Fibroblast of lung (primary cell): ENCODE measurements around the gene EPC2. TPM values are rescaled to one million over a fixed set of nuclear protein-coding genes. Genes with fewer than 3 reads are reported as not detected.

Experiments
- DNase-seq, 2 donors: peaks; one replicate each; pipeline versions ENCODE4 v3.0.0 to v3.0.0-alpha.2; 2010; ENCODE audit warnings: low read depth in 2 of 2
- H2AFZ ChIP-seq: 2 replicates; pipeline ENCODE4 v1.5.1; 2012; ENCODE audit warnings: low read length, control low read depth, inconsistent platforms
- H3K27ac ChIP-seq: 2 replicates; pipeline ENCODE4 v1.5.1; 2011; ENCODE audit warnings: low read length, control low read depth; ENCODE audit not compliant: insufficient read depth
- H3K27me3 ChIP-seq: 2 replicates; pipeline ENCODE4 v1.5.1; 2011; ENCODE audit warnings: mild to moderate bottlenecking, low read length; ENCODE audit not compliant: control insufficient read depth, insufficient read depth
- H3K36me3 ChIP-seq: 2 replicates; pipeline ENCODE4 v1.5.1; 2011; ENCODE audit warnings: low read length; ENCODE audit not compliant: control insufficient read depth, insufficient read depth
- H3K4me1 ChIP-seq: 2 replicates; pipeline ENCODE4 v1.5.1; 2011; ENCODE audit warnings: low read length; ENCODE audit not compliant: control insufficient read depth, insufficient read depth; ENCODE audit errors: extremely low read depth
- H3K4me2 ChIP-seq: 2 replicates; pipeline ENCODE4 v1.5.1; 2011; ENCODE audit warnings: low read length, control low read depth; ENCODE audit not compliant: insufficient read depth; ENCODE audit errors: extremely low read depth
- H3K4me3 ChIP-seq, 4 experiments: fragments of 200-600 bp in 1 of 4; sonication (generic) in 1 of 4; replicated peaks in 1 of 4; 2 replicates each; pipeline ENCODE4 v1.5.1; 2011 to 2016; ENCODE audit warnings: low read length in 4 of 4, low read depth in 3 of 4, mild to moderate bottlenecking in 3 of 4, control low read depth in 2 of 4, inconsistent platforms in 1 of 4, mixed read lengths in 1 of 4; ENCODE audit not compliant: insufficient read depth in 1 of 4; ENCODE audit errors: control extremely low read depth in 1 of 4
- H3K79me2 ChIP-seq: 2 replicates; pipeline ENCODE4 v1.5.1; 2012; ENCODE audit warnings: mild to moderate bottlenecking, low read length, inconsistent platforms; ENCODE audit not compliant: control insufficient read depth, insufficient read depth
- H3K9ac ChIP-seq: 2 replicates; pipeline ENCODE4 v1.5.1; 2011; ENCODE audit warnings: mild to moderate bottlenecking, low read length, control low read depth; ENCODE audit not compliant: insufficient read depth
- H3K9me3 ChIP-seq: 2 replicates; pipeline ENCODE4 v1.5.1; 2012; ENCODE audit warnings: low read depth, low read length; ENCODE audit not compliant: control insufficient read depth, insufficient read depth
- H4K20me1 ChIP-seq: 2 replicates; pipeline ENCODE4 v1.5.1; 2011; ENCODE audit warnings: low read length; ENCODE audit not compliant: control insufficient read depth, insufficient read depth; ENCODE audit errors: extremely low read depth
- EZH2 ChIP-seq: IDR thresholded peaks from 2 replicates; pipeline ENCODE4 v1.5.1; 2012; ENCODE audit warnings: low read length, control low read depth, mild to moderate bottlenecking; ENCODE audit errors: missing control alignments
- polyA plus RNA-seq, 2 donors: library from polyadenylated mRNA; depleted of rRNA in 1 of 2; stranded (reverse) in 1 of 2; unstranded in 1 of 2; fragments of >200 nt; gene quantifications; 2 replicates each; pipeline ENCODE4 v1.2.1, GENCODE V29; 2011 to 2012; ENCODE audit warnings: missing spikeins in 1 of 2
- total RNA-seq: library from RNA; depleted of rRNA; stranded (reverse); fragments of >200 nt; gene quantifications from 2 replicates; pipeline ENCODE4 v1.2.1, GENCODE V29; 2014
- TF ChIP-seq, protein P1 (sequence below), 2 donors: IDR thresholded peaks in 1 of 2; conservative IDR thresholded peaks in 1 of 2; 1 replicate in 1 of 2; 2 replicates in 1 of 2; pipeline ENCODE4 v1.5.1; 2011 to 2012; ENCODE audit warnings: low read length in 2 of 2, control low read depth in 1 of 2, inconsistent platforms in 1 of 2, low read depth in 1 of 2, mild to moderate bottlenecking in 1 of 2

EPC2 gene
- total and polyA plus RNA-seq, 2 donors (not counting 1 experiment from before 2014, with no cell fraction given), result 19.6 to 22.8 TPM

DNA sequence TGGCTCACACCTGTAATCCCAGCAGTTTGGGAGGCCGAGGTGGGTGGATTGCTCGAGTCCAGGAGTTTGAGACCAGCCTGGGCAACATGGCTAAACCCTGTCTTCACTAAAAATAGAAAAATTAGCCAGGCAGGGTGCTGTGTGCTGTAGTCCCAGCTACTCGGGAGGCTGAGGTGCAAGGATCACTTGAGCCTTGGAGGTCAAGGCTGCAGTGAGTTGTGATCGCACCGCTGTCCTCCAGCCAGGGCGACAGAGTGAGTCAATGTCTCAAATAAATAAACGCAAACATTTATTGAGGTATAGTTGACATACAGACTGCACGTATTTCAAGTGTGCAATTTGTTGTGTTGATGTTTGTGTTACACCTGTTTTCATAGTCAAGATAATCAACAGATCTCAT is 19.7 kb downstream of the EPC2 start:
- Histone ChIP-seq H3K9me3 (no peaks in the 10 kb centered on the region), H3K79me2 (peaks cover 68% of the 10 kb centered on the region), H3K27ac (no peak overlapping the region), H3K4me1 (no peaks in the 10 kb centered on the region), H2AFZ (no peak overlapping the region), H3K4me3 (no peak overlapping the region), H4K20me1 (peaks cover 5% of the 10 kb centered on the region), H3K9ac (no peak overlapping the region), H3K27me3 (no peaks in the 10 kb centered on the region), H3K4me2 (no peak overlapping the region), H3K36me3 (no peaks in the 10 kb centered on the region)
- no peak for TF ChIP-seq EZH2
- TF ChIP-seq, protein P1, sequence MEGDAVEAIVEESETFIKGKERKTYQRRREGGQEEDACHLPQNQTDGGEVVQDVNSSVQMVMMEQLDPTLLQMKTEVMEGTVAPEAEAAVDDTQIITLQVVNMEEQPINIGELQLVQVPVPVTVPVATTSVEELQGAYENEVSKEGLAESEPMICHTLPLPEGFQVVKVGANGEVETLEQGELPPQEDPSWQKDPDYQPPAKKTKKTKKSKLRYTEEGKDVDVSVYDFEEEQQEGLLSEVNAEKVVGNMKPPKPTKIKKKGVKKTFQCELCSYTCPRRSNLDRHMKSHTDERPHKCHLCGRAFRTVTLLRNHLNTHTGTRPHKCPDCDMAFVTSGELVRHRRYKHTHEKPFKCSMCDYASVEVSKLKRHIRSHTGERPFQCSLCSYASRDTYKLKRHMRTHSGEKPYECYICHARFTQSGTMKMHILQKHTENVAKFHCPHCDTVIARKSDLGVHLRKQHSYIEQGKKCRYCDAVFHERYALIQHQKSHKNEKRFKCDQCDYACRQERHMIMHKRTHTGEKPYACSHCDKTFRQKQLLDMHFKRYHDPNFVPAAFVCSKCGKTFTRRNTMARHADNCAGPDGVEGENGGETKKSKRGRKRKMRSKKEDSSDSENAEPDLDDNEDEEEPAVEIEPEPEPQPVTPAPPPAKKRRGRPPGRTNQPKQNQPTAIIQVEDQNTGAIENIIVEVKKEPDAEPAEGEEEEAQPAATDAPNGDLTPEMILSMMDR (conservative IDR thresholded peaks at IDR 0.05 in 1 of 2, IDR thresholded peaks at IDR 0.05 in 1 of 2; ENCODE audit: low read depth in 1 of 2, low read length in 2 of 2), result no peak
- DNase-seq, result no peak

DNA sequence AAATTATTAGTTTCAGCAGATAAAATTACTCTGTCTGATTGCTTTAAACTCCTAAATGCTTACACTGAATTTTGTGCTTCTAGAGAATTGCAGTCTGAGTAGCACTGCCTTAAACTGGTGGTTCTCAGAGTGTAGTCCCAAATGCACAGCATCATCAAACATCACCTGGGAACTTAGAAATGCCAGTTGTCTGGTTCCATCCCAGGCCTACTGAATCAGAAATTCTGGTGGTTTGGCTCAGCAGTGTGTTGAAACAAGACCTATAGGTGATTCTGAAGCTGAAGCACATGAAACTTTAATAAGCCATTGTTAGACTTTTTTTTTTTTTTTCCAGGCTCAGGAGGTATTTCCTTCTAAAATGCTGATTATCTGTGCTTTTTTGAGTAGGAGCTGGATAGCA is 22.0 kb downstream of the EPC2 start:
- Histone ChIP-seq H3K9ac (no peak overlapping the region), H2AFZ (no peak overlapping the region), H3K27ac (no peak overlapping the region), H3K36me3 (no peaks in the 10 kb centered on the region), H3K4me3 (no peak overlapping the region), H3K9me3 (no peaks in the 10 kb centered on the region), H3K4me2 (no peak overlapping the region), H4K20me1 (peaks cover 5% of the 10 kb centered on the region), H3K27me3 (no peaks in the 10 kb centered on the region), H3K4me1 (peaks cover 3% of the 10 kb centered on the region), H3K79me2 (peaks cover 68% of the 10 kb centered on the region)
- peak in 1 of 2 donors; percentile 50 for DNase-seq
- TF ChIP-seq EZH2, result no peak
- TF ChIP-seq, protein P1 (conservative IDR thresholded peaks at IDR 0.05 in 1 of 2, IDR thresholded peaks at IDR 0.05 in 1 of 2; ENCODE audit: low read depth in 1 of 2, low read length in 2 of 2), result no peak

DNA sequence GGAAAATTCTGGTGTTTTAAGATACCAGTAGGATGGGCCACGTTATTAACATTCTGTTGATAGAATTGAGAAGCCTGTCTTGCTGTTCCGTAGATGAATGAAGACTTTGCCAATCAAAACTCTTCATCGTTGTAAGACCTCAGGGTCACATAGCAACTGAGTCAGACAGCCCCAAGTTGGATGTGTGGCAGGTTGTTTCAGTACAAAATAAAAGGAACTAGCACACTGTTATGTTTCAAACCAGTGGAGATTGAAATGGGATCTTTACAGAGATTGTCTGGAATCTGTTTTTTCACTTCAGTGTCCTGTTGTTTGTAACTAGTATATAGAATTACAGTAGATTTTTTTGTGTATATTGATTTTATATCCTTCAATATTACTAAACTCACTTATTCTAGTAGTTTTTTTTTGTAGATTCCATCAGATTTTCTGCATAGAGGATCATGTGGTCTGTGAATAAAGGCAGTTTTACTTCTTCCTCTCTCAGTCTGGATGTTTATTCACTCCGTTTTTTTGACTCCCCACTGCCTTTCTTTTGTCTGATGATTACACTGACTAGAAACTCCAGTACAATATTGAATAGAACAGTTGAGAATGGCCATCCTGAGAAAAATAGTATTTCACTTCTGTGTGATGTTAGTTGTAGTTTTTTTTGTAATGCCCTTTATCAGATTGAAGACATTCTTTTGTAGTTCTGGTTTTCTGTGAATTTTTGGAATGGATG is 22.7 kb downstream of the EPC2 start:
- Histone ChIP-seq H3K4me3 (no peak overlapping the region), H3K27ac (no peak overlapping the region), H4K20me1 (peaks cover 5% of the 10 kb centered on the region), H3K27me3 (no peaks in the 10 kb centered on the region), H3K9ac (no peak overlapping the region), H3K79me2 (peaks cover 73% of the 10 kb centered on the region), H2AFZ (no peak overlapping the region), H3K9me3 (no peaks in the 10 kb centered on the region), H3K4me1 (peaks cover 3% of the 10 kb centered on the region), H3K4me2 (no peak overlapping the region), H3K36me3 (no peaks in the 10 kb centered on the region)
- TF ChIP-seq, protein P1 (conservative IDR thresholded peaks at IDR 0.05 in 1 of 2, IDR thresholded peaks at IDR 0.05 in 1 of 2; ENCODE audit: low read depth in 1 of 2, low read length in 2 of 2), result no peak
- TF ChIP-seq EZH2, result no peak
- peak in 1 of 2 donors; percentile 24 for DNase-seq
